ENCODE measurements around the gene SNF8.

SNF8 gene

GRCh38 chr17:48990882-48991357, 46.3 kb upstream of the SNF8 start (continued):
- TF ChIP-seq ZNF18 (tag by site-specific recombination; IDR thresholded peaks at IDR 0.05) (no peak), ZNF184 (tag by site-specific recombination; IDR thresholded peaks at IDR 0.05) (no peak), IKZF3 (tag by site-specific recombination; IDR thresholded peaks at IDR 0.05) (no peak)
- TF ChIP-seq, protein P1, sequence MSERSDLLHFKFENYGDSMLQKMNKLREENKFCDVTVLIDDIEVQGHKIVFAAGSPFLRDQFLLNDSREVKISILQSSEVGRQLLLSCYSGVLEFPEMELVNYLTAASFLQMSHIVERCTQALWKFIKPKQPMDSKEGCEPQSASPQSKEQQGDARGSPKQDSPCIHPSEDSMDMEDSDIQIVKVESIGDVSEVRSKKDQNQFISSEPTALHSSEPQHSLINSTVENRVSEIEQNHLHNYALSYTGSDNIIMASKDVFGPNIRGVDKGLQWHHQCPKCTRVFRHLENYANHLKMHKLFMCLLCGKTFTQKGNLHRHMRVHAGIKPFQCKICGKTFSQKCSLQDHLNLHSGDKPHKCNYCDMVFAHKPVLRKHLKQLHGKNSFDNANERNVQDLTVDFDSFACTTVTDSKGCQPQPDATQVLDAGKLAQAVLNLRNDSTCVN (tag by site-specific recombination; optimal IDR thresholded peaks at IDR 0.05) = no peak
- TF ChIP-seq, protein P2, sequence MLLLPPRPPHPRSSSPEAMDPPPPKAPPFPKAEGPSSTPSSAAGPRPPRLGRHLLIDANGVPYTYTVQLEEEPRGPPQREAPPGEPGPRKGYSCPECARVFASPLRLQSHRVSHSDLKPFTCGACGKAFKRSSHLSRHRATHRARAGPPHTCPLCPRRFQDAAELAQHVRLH (tag by site-specific recombination; IDR thresholded peaks at IDR 0.05) = no peak

GRCh38 chr17:48989100-48989499, 44.5 kb upstream of the SNF8 start:
- H3K9me3 ChIP-seq (ENCODE audit: control insufficient read depth, insufficient read depth, low read depth, low read length) = no peaks in the 10 kb centered on the region
- CTCF ChIA-PET = interaction anchor here (1.1 to 1.8 kb wide), 4 partner anchors 16 to 238 kb away, joined by 3 to 9 read pairs (median 4); no protein-coding TSS in a partner anchor
- no peak overlapping the region for H3K27ac ChIP-seq (ENCODE audit: extremely low read depth, low read depth, low read length)
- H3K36me3 ChIP-seq (ENCODE audit: control insufficient read depth in 2 of 2, insufficient read depth in 1 of 2, low read length in 2 of 2) = no peaks in the 10 kb centered on the region
- H3K4me1 ChIP-seq (ENCODE audit: control insufficient read depth, insufficient read depth, low read length) = peaks cover 27% of the 10 kb centered on the region
- POLR2A ChIA-PET = interaction anchor here (1.0 to 2.0 kb wide), 3 partner anchors 18 to 45 kb away, joined by 3 to 13 read pairs (median 4); partner anchors contain the start of gene SNF8
- no peak overlapping the region for H3K4me3 ChIP-seq (ENCODE audit: low read depth, low read length)
- no peak for TF ChIP-seq ZNF571 (tag by site-specific recombination; IDR thresholded peaks at IDR 0.05)
- peak; percentile 85; the same call in 1 of the 2 replicates for TF ChIP-seq ZNF394 (tag by site-specific recombination; IDR thresholded peaks at IDR 0.05; ENCODE audit: borderline replicate concordance)
- TF ChIP-seq PATZ1 (tag by site-specific recombination; IDR thresholded peaks at IDR 0.05) = no peak
- TF ChIP-seq ZNF266 (tag by site-specific recombination; IDR thresholded peaks at IDR 0.05; ENCODE audit: low read depth) = 0 out of 2 replicates have a peak, but pooled peaks have one; percentile 29
- TF ChIP-seq GLI2 (tag by site-specific recombination; IDR thresholded peaks at IDR 0.05; ENCODE audit: borderline replicate concordance, low read depth) = no peak
- TF ChIP-seq ZBTB44 (tag by site-specific recombination; IDR thresholded peaks at IDR 0.05) = no peak
- TF ChIP-seq ZBTB21 (tag by site-specific recombination; IDR thresholded peaks at IDR 0.05) = peak; percentile 32; the same call in 1 of the 2 replicates
- TF ChIP-seq ZNF555 (tag by site-specific recombination; conservative IDR thresholded peaks at IDR 0.05) = peak; percentile 45
- no peak for TF ChIP-seq OVOL3 (tag by site-specific recombination; IDR thresholded peaks at IDR 0.05)
- peak; percentile 26 for TF ChIP-seq ZNF654 (tag by site-specific recombination; IDR thresholded peaks at IDR 0.05; ENCODE audit: low read depth)
- TF ChIP-seq ZXDB (tag by site-specific recombination; IDR thresholded peaks at IDR 0.05) = peak; percentile 33; the same call in 1 of the 2 replicates
- no peak for TF ChIP-seq ZNF391 (tag by site-specific recombination; IDR thresholded peaks at IDR 0.05; ENCODE audit: borderline replicate concordance, low read depth)
- peak; percentile 69 for TF ChIP-seq ZNF140 (tag by site-specific recombination; IDR thresholded peaks at IDR 0.05)
- no peak for TF ChIP-seq ZSCAN18 (tag by site-specific recombination; IDR thresholded peaks at IDR 0.05)
- peak; percentile 59 for TF ChIP-seq ZNF426 (tag by site-specific recombination; IDR thresholded peaks at IDR 0.05)
- 0 out of 2 replicates have a peak, but pooled peaks have one; percentile 26 for TF ChIP-seq ZSCAN23 (tag by site-specific recombination; IDR thresholded peaks at IDR 0.05)
- no peak for TF ChIP-seq ZNF837 (tag by site-specific recombination; IDR thresholded peaks at IDR 0.05)
- no peak for TF ChIP-seq FEZF1 (tag by site-specific recombination; IDR thresholded peaks at IDR 0.05)

All from HEK293 (cell line).